PFSK-1 (cell line): ENCODE measurements around the gene BCAT1.

ENCODE experiments used
- FOXP2 ChIP-seq: optimal IDR thresholded peaks from 2 replicates; pipeline ENCODE3; 2011; ENCODE audit warnings: borderline replicate concordance, control low read depth, inconsistent platforms; ENCODE audit not compliant: insufficient read depth; ENCODE audit errors: extremely low read length, extremely low read depth
- POLR2AphosphoS5 ChIP-seq: IDR thresholded peaks from 2 replicates; pipeline ENCODE4 v1.6.1; 2012; ENCODE audit warnings: low read depth, mild to moderate bottlenecking, control low read depth, low read length, moderate library complexity
- REST ChIP-seq, 2 experiments: IDR thresholded peaks; 2 replicates each; pipeline versions ENCODE4 v1.6.1 to v1.8.0; 2011 to 2012; ENCODE audit warnings: low read depth in 2 of 2, low read length in 2 of 2, control low read depth in 1 of 2, inconsistent platforms in 1 of 2, mild to moderate bottlenecking in 1 of 2, moderate library complexity in 1 of 2; ENCODE audit not compliant: insufficient read depth in 1 of 2
- SIN3A ChIP-seq: IDR thresholded peaks from 2 replicates; pipeline ENCODE4 v1.6.1; 2012; ENCODE audit warnings: mild to moderate bottlenecking, low read length, moderate library complexity, borderline replicate concordance; ENCODE audit not compliant: insufficient read depth
- TAF1 ChIP-seq: IDR thresholded peaks from 2 replicates; pipeline ENCODE4 v1.6.1; 2012; ENCODE audit warnings: low read length, control low read depth, borderline replicate concordance; ENCODE audit not compliant: insufficient read depth

The BCAT1 gene

DNA sequence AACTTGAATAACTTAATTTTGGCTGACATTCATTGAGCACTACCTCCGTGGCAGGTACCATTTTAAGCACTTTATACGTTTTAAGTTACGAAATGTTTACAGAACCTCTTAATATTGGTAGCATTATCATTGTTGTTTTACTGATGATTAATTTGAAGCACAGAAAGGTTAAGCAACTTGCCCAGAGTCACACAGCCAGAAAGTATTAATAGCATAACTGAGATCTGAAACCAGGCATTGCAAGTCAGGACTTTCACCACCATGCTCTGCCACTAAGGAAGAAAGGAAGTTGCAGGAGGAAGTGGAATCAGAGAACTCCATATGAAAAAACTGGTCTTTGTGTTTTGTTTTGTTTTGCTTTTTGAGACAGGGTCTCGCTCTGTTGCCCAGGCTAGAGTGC is 28.2 kb upstream of the BCAT1 start:
- TF ChIP-seq TAF1 (no peak), FOXP2 (no peak), POLR2AphosphoS5 (no peak), REST (IDR thresholded peaks at IDR 0.05; ENCODE audit: insufficient read depth in 1 of 2, low read depth in 2 of 2, low read length in 2 of 2) (no peak), SIN3A (no peak)

GRCh38 chr12:24975425-24975824 is 26.5 kb upstream of the BCAT1 start:
- TF ChIP-seq REST (IDR thresholded peaks at IDR 0.05; ENCODE audit: insufficient read depth in 1 of 2, low read depth in 2 of 2, low read length in 2 of 2) (no peak), POLR2AphosphoS5 (no peak), SIN3A (no peak), TAF1 (no peak), FOXP2 (no peak)

DNA sequence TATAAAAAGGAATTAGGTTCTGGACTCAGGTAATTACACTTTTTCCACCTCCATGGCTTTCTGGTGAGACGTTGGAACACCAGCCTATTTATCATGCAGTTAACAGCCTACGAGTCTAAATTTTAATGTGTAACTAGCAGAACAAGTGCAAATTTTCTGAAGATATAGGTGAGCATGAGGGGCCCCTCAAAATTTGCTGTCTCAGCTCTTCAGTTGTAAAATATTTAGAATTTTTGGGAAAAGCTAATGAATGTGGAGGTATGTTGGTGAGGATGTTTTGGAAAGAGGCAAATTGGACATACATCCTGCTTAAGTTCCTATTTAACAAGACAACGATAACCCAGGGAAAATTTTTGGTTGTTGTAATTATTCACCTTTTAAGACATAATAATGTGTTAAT is 25.3 kb upstream of the BCAT1 start:
- TF ChIP-seq FOXP2 (no peak), SIN3A (no peak), POLR2AphosphoS5 (no peak), TAF1 (no peak), REST (IDR thresholded peaks at IDR 0.05; ENCODE audit: insufficient read depth in 1 of 2, low read depth in 2 of 2, low read length in 2 of 2) (no peak)

DNA sequence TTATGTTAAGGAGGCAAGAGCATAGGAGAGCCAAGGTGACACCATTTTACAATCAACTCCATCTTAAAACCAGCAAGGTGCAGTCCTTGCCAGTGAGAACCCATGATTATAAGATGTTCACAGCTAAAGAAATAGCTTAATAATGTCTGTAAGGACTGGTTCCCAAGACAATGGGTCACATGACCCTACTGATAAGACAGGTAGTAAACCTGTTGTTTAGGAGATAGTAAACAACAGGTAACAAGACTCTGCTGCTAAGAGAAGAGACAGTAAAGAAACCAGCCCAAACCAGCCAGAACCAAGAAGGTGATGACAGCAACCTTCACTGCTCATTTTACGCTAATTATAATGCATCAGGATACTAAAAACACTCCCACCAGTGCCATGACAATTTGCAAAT is 23.2 kb upstream of the BCAT1 start:
- TF ChIP-seq POLR2AphosphoS5 (no peak), FOXP2 (no peak)

DNA sequence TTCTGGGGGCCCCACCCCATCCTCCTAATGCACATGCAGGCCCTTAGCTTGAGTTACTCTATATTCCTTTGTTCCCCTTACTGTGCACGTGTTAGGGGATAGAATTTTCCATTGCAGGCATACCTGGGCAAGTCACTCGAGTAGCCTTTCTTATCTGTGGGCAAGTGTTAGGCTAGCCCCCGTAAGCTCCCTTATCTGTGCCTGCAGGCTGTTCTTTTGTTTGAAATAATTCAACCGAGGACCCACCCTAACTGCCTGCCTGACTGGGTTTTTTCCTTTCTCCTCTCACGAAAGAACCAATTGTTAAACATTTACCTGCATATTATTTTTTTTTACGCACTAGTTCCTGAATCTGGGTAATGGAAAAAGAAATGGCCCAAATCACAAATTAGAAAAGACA is 21.3 kb upstream of the BCAT1 start:
- TF ChIP-seq TAF1 (no peak), FOXP2 (no peak), REST (IDR thresholded peaks at IDR 0.05; ENCODE audit: insufficient read depth in 1 of 2, low read depth in 2 of 2, low read length in 2 of 2) (no peak), POLR2AphosphoS5 (no peak), SIN3A (no peak)
